Ishikawa (cell line): ENCODE results near the gene MLYCD.

ENCODE experiments used
- EGR1 ChIP-seq: IDR thresholded peaks from 2 replicates; pipeline ENCODE4 v1.6.1; 2012
- RAD21 ChIP-seq: IDR thresholded peaks from 2 replicates; pipeline ENCODE4 v1.6.1; 2012; ENCODE audit warnings: low read depth

DNA sequence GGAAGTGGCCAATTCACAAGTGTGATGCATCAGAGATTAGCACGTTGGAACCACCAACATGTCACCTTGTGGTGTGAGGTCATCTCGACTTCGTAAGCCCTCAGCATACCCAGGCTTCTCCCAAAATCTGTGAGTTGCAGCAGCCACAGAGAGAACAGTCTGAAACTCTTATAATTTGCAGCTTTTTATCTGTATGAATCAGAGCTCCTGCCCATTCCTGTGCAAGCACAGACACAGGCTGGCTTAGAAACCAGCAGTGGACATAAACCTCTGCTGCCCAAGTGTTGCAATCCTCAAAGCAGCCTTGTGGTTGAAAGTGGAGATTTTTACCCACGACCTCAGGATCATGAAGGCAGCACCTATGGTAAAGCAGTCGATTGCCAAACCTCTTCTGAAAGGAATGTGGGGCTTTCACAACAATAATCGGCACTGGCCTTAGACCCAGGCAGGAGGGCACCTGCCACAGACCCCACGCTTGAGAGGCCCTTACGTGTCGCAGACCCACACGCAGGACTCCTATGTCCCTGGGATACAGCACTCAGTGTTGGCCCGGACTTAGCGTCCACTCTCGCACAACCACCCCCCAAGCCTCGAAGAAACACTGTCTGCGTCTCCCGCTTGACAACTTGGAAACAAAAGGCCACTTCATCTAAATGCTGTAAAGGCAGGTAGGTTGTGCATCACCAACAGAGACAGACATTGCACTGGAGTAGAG, 29.6 kb downstream of the MLYCD start:
- TF ChIP-seq EGR1 (no peak), RAD21 (no peak)
